GM11168 (cell line): ENCODE data around the gene AK8.

ENCODE experiments used
- in situ Hi-C: fragments of 300-500 bp; cut with MboI; formaldehyde crosslinking; loops from one replicate; pipeline ENCODE4 v1.12.0; 2022; ENCODE audit warnings: low sequenced_read_pairs; ENCODE audit not compliant: unreplicated experiment

The AK8 gene

GRCh38 chr9:132752877-132753592 lies 125.0 kb downstream of the AK8 start:
- in situ Hi-C loops: no loop called here

- in situ Hi-C loops: no loop called here
These were observed 127.4 kb downstream of the AK8 start for GRCh38 chr9:132750668-132751067.

- in situ Hi-C loops: no loop called here
These were observed 128.8 kb downstream of the AK8 start for GRCh38 chr9:132749306-132749705.

- in situ Hi-C loops: no loop called here
These were observed 129.6 kb downstream of the AK8 start for GRCh38 chr9:132748450-132748849.

- in situ Hi-C loops: no loop called here
These were observed 132.1 kb downstream of the AK8 start for GRCh38 chr9:132745756-132746709.

- in situ Hi-C loops: no loop called here
These were observed 133.0 kb downstream of the AK8 start for GRCh38 chr9:132744881-132745755.

- in situ Hi-C loops: no loop called here
These were observed 134.1 kb downstream of the AK8 start for GRCh38 chr9:132743931-132744479.

GRCh38 chr9:132742821-132743311 lies 135.2 kb downstream of the AK8 start:
- in situ Hi-C loops: no loop called here

GRCh38 chr9:132740526-132741309 lies 137.4 kb downstream of the AK8 start:
- in situ Hi-C loops: no loop called here

- in situ Hi-C loops: no loop called here
These were observed 138.3 kb downstream of the AK8 start for GRCh38 chr9:132739710-132740310.

- in situ Hi-C loops: no loop called here
These were observed 144.7 kb downstream of the AK8 start for GRCh38 chr9:132733260-132733815.

GRCh38 chr9:132732326-132733259 lies 145.5 kb downstream of the AK8 start:
- in situ Hi-C loops: no loop called here

GRCh38 chr9:132731230-132731629 lies 146.9 kb downstream of the AK8 start:
- in situ Hi-C loops: no loop called here

GRCh38 chr9:132730054-132731033 lies 147.7 kb downstream of the AK8 start:
- in situ Hi-C loops: no loop called here

- in situ Hi-C loops: no loop called here
These were observed 148.7 kb downstream of the AK8 start for GRCh38 chr9:132729235-132729890.

- in situ Hi-C loops: no loop called here
These were observed 149.6 kb downstream of the AK8 start for GRCh38 chr9:132728497-132728896.
